NT2/D1 (cell line): ENCODE results near the gene STAT1.

Experiments
- SUZ12 ChIP-seq: IDR thresholded peaks from 2 replicates; pipeline ENCODE4 v1.6.1; 2011; ENCODE audit not compliant: insufficient read length, insufficient read depth; ENCODE audit errors: extremely low read depth
- YY1 ChIP-seq: IDR thresholded peaks from 2 replicates; pipeline ENCODE4 v1.6.1; 2011; ENCODE audit not compliant: insufficient read length, insufficient read depth

- TF ChIP-seq SUZ12 (no peak), YY1 (no peak)
Observed at GRCh38 chr2:190976521-190976920, 37.5 kb downstream of the STAT1 start.
